Endothelial cell of umbilical vein (primary cell): ENCODE results near the gene GSE1. TPM values are rescaled to one million over a fixed set of nuclear protein-coding genes. Genes with fewer than 3 reads are reported as not detected.

Experiments
- BruUV-seq: library from RNA; stranded (reverse); fragments of 400-500 nt; replicated peaks from 2 replicates; lab custom pipeline; 2021; lab: Mats Ljungman, UMichigan
- CTCF ChIA-PET: fragments of 300-600, 350-600 bp; sonication (Branson Sonifier 250); formaldehyde crosslinking; loops from one replicate; lab custom pipeline; 2021; ENCODE audit warnings: antibody characterized with exemption, inconsistent platforms; lab: Charles Lee
- POLR2A ChIA-PET: fragments of 300-600, 350-600 bp; sonication (Branson Sonifier 250); formaldehyde crosslinking; loops from one replicate; lab custom pipeline; 2021; ENCODE audit warnings: antibody characterized with exemption, inconsistent platforms; lab: Charles Lee
- DNase-seq: peaks from one replicate; pipeline ENCODE4 v3.0.0-alpha.2; 2011; ENCODE audit warnings: low read depth, low spot score
- FAIRE-seq: peaks from 2 replicates; lab custom pipeline; 2011; peaks lifted over from hg19 to GRCh38; lab: Jason Lieb, UNC
- H2AFZ ChIP-seq: 2 replicates; pipeline ENCODE4 v1.6.0; 2012; ENCODE audit warnings: low read depth, low read length, control low read depth, inconsistent platforms
- H3K27ac ChIP-seq: 2 replicates; pipeline ENCODE4 v1.5.1; 2011; ENCODE audit warnings: low read depth, mild to moderate bottlenecking, control low read depth, low read length, moderate library complexity; ENCODE audit not compliant: insufficient read depth
- H3K27me3 ChIP-seq, 2 experiments: 2 replicates each; pipeline versions ENCODE4 v1.6.0 to v1.6.1; 2011; ENCODE audit warnings: low read length in 2 of 2, mixed read lengths in 1 of 2; ENCODE audit not compliant: control insufficient read depth in 2 of 2, insufficient read depth in 2 of 2
- H3K36me3 ChIP-seq, 2 experiments: 2 replicates in 1 of 2; 3 replicates in 1 of 2; pipeline ENCODE4 v1.5.1; 2011; ENCODE audit warnings: low read length in 2 of 2, mild to moderate bottlenecking in 1 of 2, moderate library complexity in 1 of 2; ENCODE audit not compliant: control insufficient read depth in 2 of 2, insufficient read depth in 2 of 2; ENCODE audit errors: extremely low read depth in 1 of 2
- H3K4me1 ChIP-seq: 3 replicates; pipeline ENCODE4 v1.5.1; 2011; ENCODE audit warnings: mild to moderate bottlenecking, low read length; ENCODE audit not compliant: control insufficient read depth, insufficient read depth; ENCODE audit errors: extremely low read depth
- H3K4me2 ChIP-seq: 2 replicates; pipeline ENCODE4 v1.6.1; 2011; ENCODE audit warnings: low read length, control low read depth, mixed read lengths; ENCODE audit not compliant: insufficient read depth
- H3K4me3 ChIP-seq, 3 experiments: fragments of 200-600 bp in 1 of 3; sonication (generic), shearing (Covaris generic) in 1 of 3; replicated peaks in 1 of 3; 2 replicates each; pipeline ENCODE4 v1.5.1; 2011 to 2016; ENCODE audit warnings: control low read depth in 3 of 3, low read length in 3 of 3, mild to moderate bottlenecking in 2 of 3, inconsistent platforms in 1 of 3, low read depth in 1 of 3, moderate library complexity in 1 of 3; ENCODE audit not compliant: insufficient read depth in 1 of 3
- H3K79me2 ChIP-seq: 2 replicates; pipeline ENCODE4 v1.6.0; 2012; ENCODE audit warnings: low read length, inconsistent platforms; ENCODE audit not compliant: control insufficient read depth, insufficient read depth
- H3K9ac ChIP-seq: replicated peaks from 2 replicates; pipeline ENCODE3; 2011; ENCODE audit warnings: low read length, control low read depth; ENCODE audit not compliant: insufficient read depth; ENCODE audit errors: extremely low read depth
- H3K9me1 ChIP-seq: replicated peaks from 3 replicates; pipeline ENCODE4 v1.6.0; 2011; ENCODE audit warnings: mild to moderate bottlenecking, low read length; ENCODE audit not compliant: control insufficient read depth, insufficient read depth; ENCODE audit errors: extremely low read depth
- H3K9me3 ChIP-seq: replicated peaks from 2 replicates; pipeline ENCODE4 v1.5.1; 2012; ENCODE audit warnings: low read length, inconsistent platforms; ENCODE audit not compliant: control insufficient read depth, insufficient read depth
- H4K20me1 ChIP-seq: replicated peaks from 2 replicates; pipeline ENCODE3; 2011; ENCODE audit warnings: mild to moderate bottlenecking, low read length; ENCODE audit not compliant: control insufficient read depth, insufficient read depth; ENCODE audit errors: extremely low read depth
- EZH2 ChIP-seq: IDR thresholded peaks from 2 replicates; pipeline ENCODE4 v1.6.1; 2012; ENCODE audit warnings: borderline replicate concordance, low read depth, mild to moderate bottlenecking, moderate library complexity, low read length, inconsistent platforms; ENCODE audit not compliant: severe bottlenecking
- FOS ChIP-seq: IDR thresholded peaks from 2 replicates; pipeline ENCODE4 v1.6.1; 2011; ENCODE audit warnings: mild to moderate bottlenecking, low read length, moderate library complexity, borderline replicate concordance; ENCODE audit not compliant: insufficient read depth
- GATA2 ChIP-seq: IDR thresholded peaks from 2 replicates; pipeline ENCODE4 v1.7.0; 2011; ENCODE audit warnings: low read depth, mild to moderate bottlenecking, moderate library complexity, mixed read lengths, low read length; ENCODE audit not compliant: insufficient read length, insufficient read depth
- JUN ChIP-seq: IDR thresholded peaks from 2 replicates; pipeline ENCODE4 v1.6.1; 2011; ENCODE audit warnings: borderline replicate concordance, low read depth; ENCODE audit not compliant: insufficient read length, insufficient read depth
- MYC ChIP-seq: IDR thresholded peaks from one replicate; pipeline ENCODE4 v1.6.1; 2011; ENCODE audit warnings: mild to moderate bottlenecking, low read depth, low read length
- POLR2A ChIP-seq: IDR thresholded peaks from 2 replicates; pipeline ENCODE4 v1.6.1; 2012; ENCODE audit warnings: low read depth, mild to moderate bottlenecking, control low read depth, low read length
- POLR2AphosphoS5 ChIP-seq: IDR thresholded peaks from 2 replicates; pipeline ENCODE4 v1.6.1; 2012; ENCODE audit warnings: low read depth, mild to moderate bottlenecking, control low read depth, low read length, moderate library complexity; ENCODE audit not compliant: insufficient read depth
- dilution Hi-C: fragments of 300-500 bp; cut with MboI; formaldehyde crosslinking; loops from one replicate; pipeline ENCODE4 v1.15.0; 2019; ENCODE audit warnings: low sequenced_read_pairs; ENCODE audit not compliant: extremely low pct_ligation_motif_present
- intact Hi-C: fragments of 100-400 bp; cut with micrococcal nuclease; formaldehyde crosslinking; loops from one replicate; pipeline ENCODE4 v1.10.0; 2022
- polyA plus RNA-seq, 4 experiments: library from polyadenylated mRNA; depleted of rRNA in 3 of 4; stranded (reverse) in 3 of 4; unstranded in 1 of 4; fragments of >200 nt; gene quantifications; 2 replicates each; pipeline versions ENCODE4 v1.2.1 to v1.2.3, GENCODE V29; 2011 to 2012; ENCODE audit warnings: missing spikeins in 1 of 4
- total RNA-seq: library from RNA; stranded (reverse); gene quantifications from 2 replicates; pipeline ENCODE4 v1.2.3, GENCODE V29; 2021
- TF ChIP-seq, protein P1 (sequence below), 2 donors: IDR thresholded peaks; 1 replicate in 1 of 2; 2 replicates in 1 of 2; pipeline ENCODE4 v1.5.1; 2011; ENCODE audit warnings: low read length in 2 of 2, mild to moderate bottlenecking in 2 of 2, moderate library complexity in 2 of 2, control low read depth in 1 of 2, inconsistent platforms in 1 of 2, low read depth in 1 of 2; ENCODE audit not compliant: insufficient read depth in 1 of 2; ENCODE audit errors: extremely low read depth in 1 of 2
- TF ChIP-seq, protein P2 (sequence below): IDR thresholded peaks from 2 replicates; pipeline ENCODE4 v1.6.1; 2011; ENCODE audit not compliant: insufficient read depth, insufficient read length

The GSE1 gene
- total and polyA plus RNA-seq, 2 donors (not counting 3 experiments of a cell fraction or from before 2014, with no cell fraction given) = 4.2 to 18.3 TPM

DNA sequence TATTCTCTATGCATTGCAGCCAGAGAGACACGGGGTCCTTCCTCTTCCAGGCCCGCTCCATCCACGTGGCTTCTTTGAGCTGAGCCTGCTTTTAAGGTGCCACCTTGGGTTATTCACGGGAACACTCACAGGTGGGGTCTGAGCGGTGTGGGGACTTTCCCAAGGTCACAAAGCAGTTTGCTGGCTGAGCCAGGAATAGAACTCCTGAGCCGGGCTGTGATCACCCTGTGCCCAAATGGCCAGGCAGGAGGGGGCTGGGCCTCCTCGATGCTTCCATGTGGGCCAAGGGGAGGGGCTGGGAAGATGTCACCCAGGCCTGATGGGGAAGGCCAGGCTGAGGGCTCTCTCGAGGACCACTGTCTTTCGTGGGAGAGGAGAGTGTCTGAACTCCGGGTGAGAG lies 13.0 kb upstream of the GSE1 start:
- Histone ChIP-seq H3K36me3 (no peaks in the 10 kb centered on the region), H3K4me2 (no peak overlapping the region), H3K9ac (no peak overlapping the region), H3K4me3 (no peak overlapping the region), H2AFZ (no peak overlapping the region), H3K27ac (no peak overlapping the region), H3K4me1 (no peaks in the 10 kb centered on the region), H4K20me1 (no peaks in the 10 kb centered on the region), H3K9me3 (no peaks in the 10 kb centered on the region), H3K9me1 (no peaks in the 10 kb centered on the region), H3K79me2 (no peaks in the 10 kb centered on the region), H3K27me3 (no peaks in the 10 kb centered on the region)
- CTCF ChIA-PET = no interaction called here
- TF ChIP-seq, protein P1, sequence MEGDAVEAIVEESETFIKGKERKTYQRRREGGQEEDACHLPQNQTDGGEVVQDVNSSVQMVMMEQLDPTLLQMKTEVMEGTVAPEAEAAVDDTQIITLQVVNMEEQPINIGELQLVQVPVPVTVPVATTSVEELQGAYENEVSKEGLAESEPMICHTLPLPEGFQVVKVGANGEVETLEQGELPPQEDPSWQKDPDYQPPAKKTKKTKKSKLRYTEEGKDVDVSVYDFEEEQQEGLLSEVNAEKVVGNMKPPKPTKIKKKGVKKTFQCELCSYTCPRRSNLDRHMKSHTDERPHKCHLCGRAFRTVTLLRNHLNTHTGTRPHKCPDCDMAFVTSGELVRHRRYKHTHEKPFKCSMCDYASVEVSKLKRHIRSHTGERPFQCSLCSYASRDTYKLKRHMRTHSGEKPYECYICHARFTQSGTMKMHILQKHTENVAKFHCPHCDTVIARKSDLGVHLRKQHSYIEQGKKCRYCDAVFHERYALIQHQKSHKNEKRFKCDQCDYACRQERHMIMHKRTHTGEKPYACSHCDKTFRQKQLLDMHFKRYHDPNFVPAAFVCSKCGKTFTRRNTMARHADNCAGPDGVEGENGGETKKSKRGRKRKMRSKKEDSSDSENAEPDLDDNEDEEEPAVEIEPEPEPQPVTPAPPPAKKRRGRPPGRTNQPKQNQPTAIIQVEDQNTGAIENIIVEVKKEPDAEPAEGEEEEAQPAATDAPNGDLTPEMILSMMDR (IDR thresholded peaks at IDR 0.05; ENCODE audit: extremely low read depth in 1 of 2, insufficient read depth in 1 of 2, low read depth in 1 of 2, low read length in 2 of 2) = no peak
- TF ChIP-seq EZH2 (no peak), JUN (no peak), GATA2 (no peak), MYC (no peak), FOS (no peak), POLR2AphosphoS5 (no peak), POLR2A (no peak)
- TF ChIP-seq, protein P2, sequence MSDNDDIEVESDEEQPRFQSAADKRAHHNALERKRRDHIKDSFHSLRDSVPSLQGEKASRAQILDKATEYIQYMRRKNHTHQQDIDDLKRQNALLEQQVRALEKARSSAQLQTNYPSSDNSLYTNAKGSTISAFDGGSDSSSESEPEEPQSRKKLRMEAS = no peak
- intact Hi-C loops = no loop called here
- FAIRE-seq (no peak), DNase-seq (no peak)
- dilution Hi-C loops = no loop called here
- POLR2A ChIA-PET = no interaction called here
- BruUV-seq = no TSS peak
